Measurements from ENCODE around the gene PCYT1A. TPM values are rescaled to one million over a fixed set of nuclear protein-coding genes. Genes with fewer than 3 reads are reported as not detected.
"Not testable (repeated sequence)": the region's sequence is repeated elsewhere in the genome, so short reads cannot be mapped to it uniquely, and the experiment has no call there.

PCYT1A gene
- total RNA-seq, 1 donor from 2014 or later = 33.9 TPM

- Mint-ChIP-seq H3K36me3 (ENCODE audit: insufficient read depth) (no peaks in the 10 kb centered on the region), H3K4me3 (ENCODE audit: low read depth) (no peak overlapping the region), H3K9me3 (ENCODE audit: low read depth) (peaks cover 3% of the 10 kb centered on the region), H3K27me3 (peaks cover 37% of the 10 kb centered on the region), H3K27ac (no peak overlapping the region), H3K4me1 (ENCODE audit: low read depth) (no peaks in the 10 kb centered on the region)
- TF ChIP-seq CTCF (IDR thresholded peaks at IDR 0.05; ENCODE audit: unreplicated experiment) = no peak
- no peak for DNase-seq (ENCODE audit: low spot score, unreplicated experiment)
These were observed 78.4 kb downstream of the PCYT1A start for GRCh38 chr3:196208942-196209695.

- no peak for DNase-seq (ENCODE audit: low spot score, unreplicated experiment)
- Mint-ChIP-seq H3K4me3 (ENCODE audit: low read depth) (peak overlapping the region; percentile 58), H3K9me3 (ENCODE audit: low read depth) (peaks cover 3% of the 10 kb centered on the region), H3K27ac (no peak overlapping the region), H3K36me3 (ENCODE audit: insufficient read depth) (no peaks in the 10 kb centered on the region), H3K4me1 (ENCODE audit: low read depth) (no peaks in the 10 kb centered on the region), H3K27me3 (peaks cover 43% of the 10 kb centered on the region)
- no peak for TF ChIP-seq CTCF (IDR thresholded peaks at IDR 0.05; ENCODE audit: unreplicated experiment)
These were observed 79.5 kb downstream of the PCYT1A start for GRCh38 chr3:196207833-196208607.

- Mint-ChIP-seq H3K36me3 (ENCODE audit: insufficient read depth) (no peaks in the 10 kb centered on the region), H3K9me3 (ENCODE audit: low read depth) (peaks cover 3% of the 10 kb centered on the region), H3K27ac (no peak overlapping the region), H3K4me1 (ENCODE audit: low read depth) (no peaks in the 10 kb centered on the region), H3K27me3 (peaks cover 48% of the 10 kb centered on the region), H3K4me3 (ENCODE audit: low read depth) (no peak overlapping the region)
- no peak for DNase-seq (ENCODE audit: low spot score, unreplicated experiment)
- TF ChIP-seq CTCF (IDR thresholded peaks at IDR 0.05; ENCODE audit: unreplicated experiment) = no peak
These were observed 80.2 kb downstream of the PCYT1A start for GRCh38 chr3:196207159-196207832.

- DNase-seq (ENCODE audit: low spot score, unreplicated experiment); H3K36me3 Mint-ChIP-seq (ENCODE audit: insufficient read depth); H3K9me3 Mint-ChIP-seq (ENCODE audit: low read depth); H3K27ac Mint-ChIP-seq; H3K4me1 Mint-ChIP-seq (ENCODE audit: low read depth); H3K4me3 Mint-ChIP-seq (ENCODE audit: low read depth): not testable (repeated sequence)
- H3K27me3 Mint-ChIP-seq = peaks cover 43% of the 10 kb centered on the region
These were observed 81.9 kb downstream of the PCYT1A start for GRCh38 chr3:196205442-196206205.

- H3K4me1 Mint-ChIP-seq (ENCODE audit: low read depth) = no peaks in the 10 kb centered on the region
- no peak for TF ChIP-seq CTCF (IDR thresholded peaks at IDR 0.05; ENCODE audit: unreplicated experiment)
- peaks cover 35% of the 10 kb centered on the region for H3K27me3 Mint-ChIP-seq
- peaks cover 3% of the 10 kb centered on the region for H3K9me3 Mint-ChIP-seq (ENCODE audit: low read depth)
- DNase-seq (ENCODE audit: low spot score, unreplicated experiment) = no peak
- no peak overlapping the region for H3K27ac Mint-ChIP-seq
- no peak overlapping the region for H3K4me3 Mint-ChIP-seq (ENCODE audit: low read depth)
- no peaks in the 10 kb centered on the region for H3K36me3 Mint-ChIP-seq (ENCODE audit: insufficient read depth)
These were observed 83.7 kb downstream of the PCYT1A start for GRCh38 chr3:196203846-196204245.
